ENCODE results near the gene HSD3B7. TPM values are rescaled to one million over a fixed set of nuclear protein-coding genes. Genes with fewer than 3 reads are reported as not detected.
A peak's percentile ranks its signal among the peaks of the same experiment; 100 is the strongest.

The HSD3B7 gene
- total and polyA plus RNA-seq, 2 donors (not counting 1 experiment from before 2014, with no cell fraction given): 0.89 to 1.2 TPM

DNA sequence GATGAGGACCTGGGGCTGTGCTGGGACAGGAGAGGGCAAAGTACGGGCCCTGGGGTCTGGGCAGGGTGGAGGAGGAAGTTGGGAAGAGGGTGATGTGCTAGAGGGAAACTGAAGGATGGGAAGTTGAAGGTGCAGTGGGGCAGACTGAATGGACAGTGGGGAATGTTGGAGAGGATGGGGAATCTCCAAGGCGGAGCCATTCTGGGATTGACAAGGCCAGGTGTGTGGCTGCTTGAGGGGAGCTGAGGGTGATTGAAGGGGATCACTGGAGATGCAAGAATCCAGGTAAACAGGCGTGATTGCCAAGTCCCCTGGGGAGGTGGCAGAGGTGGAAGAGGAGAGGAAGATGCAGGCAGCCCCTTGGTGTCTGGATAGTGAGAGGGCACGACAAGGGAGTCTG lies 8.5 kb upstream of the HSD3B7 start:
- intact Hi-C loops (cut with micrococcal nuclease): no loop called here
- WGBS (ENCODE audit: insufficient coverage): 100% methylated on average over 4 of the region's 4 CpGs
- H3K4me1 ChIP-seq (ENCODE audit: control insufficient read depth in 2 of 2, insufficient read depth in 2 of 2, low read length in 2 of 2): no peaks in the 10 kb centered on the region
- no peak for ATAC-seq (ENCODE audit: low read depth)
- no peak overlapping the region for H3K4me3 Mint-ChIP-seq
- H3K9me3 Mint-ChIP-seq (ENCODE audit: insufficient read depth): no peaks in the 10 kb centered on the region
- no peak overlapping the region for H3K27ac Mint-ChIP-seq
- CTCF ChIA-PET: no interaction called here
- no peak overlapping the region for H2AFZ ChIP-seq (ENCODE audit: insufficient read depth, low read depth, low read length, poor library complexity, severe bottlenecking)
- H3K27me3 ChIP-seq (replicated peaks in 1 of 4; ENCODE audit: control extremely low read depth in 1 of 4, control insufficient read depth in 3 of 4, insufficient read depth in 4 of 4, low read length in 3 of 4): no peaks in the 10 kb centered on the region
- H3K36me3 ChIP-seq (replicated peaks in 1 of 2; ENCODE audit: control extremely low read depth in 1 of 2, control insufficient read depth in 1 of 2, extremely low read depth in 1 of 2, insufficient read depth in 2 of 2, low read length in 1 of 2): peaks cover 4 to 61% of the 10 kb centered on the region in 2 experiments
- no peak overlapping the region for H3K9ac ChIP-seq (ENCODE audit: low read length)
- TF ChIP-seq EZH2 (IDR thresholded peaks at IDR 0.05; ENCODE audit: borderline replicate concordance, insufficient read depth, low read depth, low read length, poor library complexity, severe bottlenecking) (no peak), CTCF (IDR thresholded peaks at IDR 0.05) (no peak)
- no peak overlapping the region for H3K4me3 ChIP-seq (ENCODE audit: control extremely low read depth in 1 of 5, extremely low read depth in 1 of 5, insufficient read depth in 1 of 5, low read depth in 2 of 5, low read length in 4 of 5)
- no peak for DNase-seq
- no peak overlapping the region for H3K27ac ChIP-seq (ENCODE audit: low read length in 2 of 2)
- no peak overlapping the region for H3K4me2 ChIP-seq (replicated peaks; ENCODE audit: low read depth, low read length, poor library complexity, severe bottlenecking)
- no peaks in the 10 kb centered on the region for H3K9me3 ChIP-seq (ENCODE audit: control extremely low read depth in 1 of 3, control insufficient read depth in 2 of 3, insufficient read depth in 1 of 3, low read length in 2 of 3)
- H4K20me1 ChIP-seq (ENCODE audit: control insufficient read depth, insufficient read depth, low read length, poor library complexity, severe bottlenecking): peaks cover 19% of the 10 kb centered on the region
- H3K27me3 Mint-ChIP-seq: no peaks in the 10 kb centered on the region
- peaks cover 14% of the 10 kb centered on the region for H3K79me2 ChIP-seq (ENCODE audit: control insufficient read depth, insufficient read depth, low read length)
- no peaks in the 10 kb centered on the region for H3K4me1 Mint-ChIP-seq
- POLR2A ChIA-PET: no interaction called here

DNA sequence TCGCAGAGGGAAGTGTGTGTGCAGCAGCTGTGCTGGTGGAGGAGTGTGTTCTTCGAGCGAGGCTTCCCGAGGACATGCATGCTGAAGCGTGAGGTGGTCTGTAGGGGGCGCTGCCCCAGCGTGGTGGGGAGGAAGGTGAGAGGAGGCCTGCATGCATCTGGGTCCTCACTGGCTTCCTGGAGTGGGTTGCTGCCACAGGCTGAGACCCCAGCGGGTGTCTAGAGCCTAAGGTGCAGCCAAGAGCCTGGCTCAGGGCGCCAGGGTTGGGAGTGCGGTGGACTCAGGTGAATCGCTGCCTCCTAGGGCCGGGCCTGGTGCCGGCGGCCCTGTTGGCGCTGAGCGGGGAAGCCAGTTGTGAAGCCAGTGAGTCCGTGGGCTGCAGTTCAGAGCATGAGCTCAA lies 7.5 kb upstream of the HSD3B7 start:
- Histone ChIP-seq H3K9ac (ENCODE audit: low read length) (no peak overlapping the region), H3K27ac (ENCODE audit: low read length in 2 of 2) (no peak overlapping the region), H3K9me3 (ENCODE audit: control extremely low read depth in 1 of 3, control insufficient read depth in 2 of 3, insufficient read depth in 1 of 3, low read length in 2 of 3) (no peaks in the 10 kb centered on the region), H3K27me3 (replicated peaks in 1 of 4; ENCODE audit: control extremely low read depth in 1 of 4, control insufficient read depth in 3 of 4, insufficient read depth in 4 of 4, low read length in 3 of 4) (no peaks in the 10 kb centered on the region), H3K36me3 (replicated peaks in 1 of 2; ENCODE audit: control extremely low read depth in 1 of 2, control insufficient read depth in 1 of 2, extremely low read depth in 1 of 2, insufficient read depth in 2 of 2, low read length in 1 of 2) (peaks cover 4 to 54% of the 10 kb centered on the region in 2 experiments), H3K79me2 (ENCODE audit: control insufficient read depth, insufficient read depth, low read length) (peaks cover 14% of the 10 kb centered on the region), H3K4me3 (ENCODE audit: control extremely low read depth in 1 of 5, extremely low read depth in 1 of 5, insufficient read depth in 1 of 5, low read depth in 2 of 5, low read length in 4 of 5) (no peak overlapping the region), H4K20me1 (ENCODE audit: control insufficient read depth, insufficient read depth, low read length, poor library complexity, severe bottlenecking) (peaks cover 19% of the 10 kb centered on the region), H3K4me1 (ENCODE audit: control insufficient read depth in 2 of 2, insufficient read depth in 2 of 2, low read length in 2 of 2) (no peaks in the 10 kb centered on the region), H2AFZ (ENCODE audit: insufficient read depth, low read depth, low read length, poor library complexity, severe bottlenecking) (no peak overlapping the region), H3K4me2 (replicated peaks; ENCODE audit: low read depth, low read length, poor library complexity, severe bottlenecking) (no peak overlapping the region)
- Mint-ChIP-seq H3K27me3 (no peaks in the 10 kb centered on the region), H3K9me3 (ENCODE audit: insufficient read depth) (no peaks in the 10 kb centered on the region), H3K4me3 (no peak overlapping the region), H3K4me1 (no peaks in the 10 kb centered on the region), H3K27ac (no peak overlapping the region)
- intact Hi-C loops (cut with micrococcal nuclease): no loop called here
- ChIA-PET POLR2A (no interaction called here), CTCF (interaction anchor here (0.7 kb wide), 1 partner anchor 24 kb away, joined by 3 read pairs; no protein-coding TSS in a partner anchor)
- peak; percentile 23 for DNase-seq
- TF ChIP-seq EZH2 (IDR thresholded peaks at IDR 0.05; ENCODE audit: borderline replicate concordance, insufficient read depth, low read depth, low read length, poor library complexity, severe bottlenecking): no peak
- TF ChIP-seq CTCF (IDR thresholded peaks at IDR 0.05): peak; percentile 23
- WGBS (ENCODE audit: insufficient coverage): 92% methylated on average over 17 of the region's 17 CpGs
- no peak for ATAC-seq (ENCODE audit: low read depth)
